WTC11 (cell line): ENCODE results near the gene AQP7.

Source experiments
- CTCF ChIP-seq: fragments of 200-600 bp; IDR thresholded peaks from 2 replicates; pipeline ENCODE4 v1.8.0; 2022; ENCODE audit warnings: antibody characterized with exemption
- ZNF121 ChIP-seq: sonication (generic); formaldehyde crosslinking; IDR thresholded peaks from 2 replicates; pipeline ENCODE4 v1.8.0; 2023; ENCODE audit warnings: missing genetic modification reagents

GRCh38 chr9:33447799-33448553, 45.6 kb upstream of the AQP7 start:
- no peak for TF ChIP-seq ZNF121
- TF ChIP-seq CTCF = no peak
